DMS153 (cell line): ENCODE data around the gene XPO1.
"Not testable (repeated sequence)": the region's sequence is repeated elsewhere in the genome, so short reads cannot be mapped to it uniquely, and the experiment has no call there.

Experiments
- DNase-seq: peaks from one replicate; lab custom pipeline; 2025; lab: John Stamatoyannopoulos, UW

The XPO1 gene, protein sequence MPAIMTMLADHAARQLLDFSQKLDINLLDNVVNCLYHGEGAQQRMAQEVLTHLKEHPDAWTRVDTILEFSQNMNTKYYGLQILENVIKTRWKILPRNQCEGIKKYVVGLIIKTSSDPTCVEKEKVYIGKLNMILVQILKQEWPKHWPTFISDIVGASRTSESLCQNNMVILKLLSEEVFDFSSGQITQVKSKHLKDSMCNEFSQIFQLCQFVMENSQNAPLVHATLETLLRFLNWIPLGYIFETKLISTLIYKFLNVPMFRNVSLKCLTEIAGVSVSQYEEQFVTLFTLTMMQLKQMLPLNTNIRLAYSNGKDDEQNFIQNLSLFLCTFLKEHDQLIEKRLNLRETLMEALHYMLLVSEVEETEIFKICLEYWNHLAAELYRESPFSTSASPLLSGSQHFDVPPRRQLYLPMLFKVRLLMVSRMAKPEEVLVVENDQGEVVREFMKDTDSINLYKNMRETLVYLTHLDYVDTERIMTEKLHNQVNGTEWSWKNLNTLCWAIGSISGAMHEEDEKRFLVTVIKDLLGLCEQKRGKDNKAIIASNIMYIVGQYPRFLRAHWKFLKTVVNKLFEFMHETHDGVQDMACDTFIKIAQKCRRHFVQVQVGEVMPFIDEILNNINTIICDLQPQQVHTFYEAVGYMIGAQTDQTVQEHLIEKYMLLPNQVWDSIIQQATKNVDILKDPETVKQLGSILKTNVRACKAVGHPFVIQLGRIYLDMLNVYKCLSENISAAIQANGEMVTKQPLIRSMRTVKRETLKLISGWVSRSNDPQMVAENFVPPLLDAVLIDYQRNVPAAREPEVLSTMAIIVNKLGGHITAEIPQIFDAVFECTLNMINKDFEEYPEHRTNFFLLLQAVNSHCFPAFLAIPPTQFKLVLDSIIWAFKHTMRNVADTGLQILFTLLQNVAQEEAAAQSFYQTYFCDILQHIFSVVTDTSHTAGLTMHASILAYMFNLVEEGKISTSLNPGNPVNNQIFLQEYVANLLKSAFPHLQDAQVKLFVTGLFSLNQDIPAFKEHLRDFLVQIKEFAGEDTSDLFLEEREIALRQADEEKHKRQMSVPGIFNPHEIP (N-terminal part only)

GRCh38 chr2:61538200-61538919 is at the start of gene XPO1:
Gene XPO1, minus strand, starts transcription at chr2:61538356. Its CDS starts 4,459 bp downstream, at chr2:61533897.
- peak; percentile 100 for DNase-seq

DNA sequence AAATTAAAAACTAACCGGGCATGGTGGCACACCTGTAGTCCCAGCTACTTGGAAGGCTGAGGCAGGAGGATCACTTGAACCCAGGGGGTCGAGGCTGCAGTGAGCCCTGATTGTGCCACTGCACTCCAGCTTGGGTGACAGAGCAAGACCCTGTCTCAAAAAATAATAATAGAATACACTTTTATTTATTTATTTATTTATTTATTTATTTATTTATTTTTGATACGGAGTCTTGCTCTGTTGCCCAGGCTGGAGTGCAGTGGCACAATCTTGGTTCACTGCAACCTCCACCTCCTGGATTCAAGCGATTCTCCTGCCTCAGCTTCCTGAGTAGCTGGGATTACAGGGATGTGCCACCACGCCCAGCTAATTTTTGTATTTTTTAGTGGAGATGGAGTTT is 48.8 kb upstream of the XPO1 start:
- not testable (repeated sequence) for DNase-seq

DNA sequence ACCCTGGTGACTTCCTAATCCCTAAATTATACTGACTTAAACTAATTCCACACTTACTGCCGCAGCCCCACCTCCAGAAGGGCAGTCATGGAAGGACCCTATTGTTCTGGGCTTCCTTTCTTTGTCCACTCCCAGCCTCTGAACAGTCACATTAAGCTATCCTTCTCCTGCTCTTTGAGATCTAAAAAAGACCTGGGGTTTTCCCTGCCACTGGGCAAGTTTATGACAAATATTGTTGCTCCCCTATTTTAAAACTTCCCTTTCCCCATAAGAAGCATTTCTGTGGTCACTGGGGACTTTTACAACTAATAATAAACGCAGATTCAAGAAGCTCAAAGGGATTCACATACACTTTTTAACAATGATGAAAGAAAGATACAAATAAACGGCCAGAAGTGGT is 47.2 kb upstream of the XPO1 start:
- DNase-seq = no peak

GRCh38 chr2:61584368-61584767 is 46.2 kb upstream of the XPO1 start:
- DNase-seq = not testable (repeated sequence)

DNA sequence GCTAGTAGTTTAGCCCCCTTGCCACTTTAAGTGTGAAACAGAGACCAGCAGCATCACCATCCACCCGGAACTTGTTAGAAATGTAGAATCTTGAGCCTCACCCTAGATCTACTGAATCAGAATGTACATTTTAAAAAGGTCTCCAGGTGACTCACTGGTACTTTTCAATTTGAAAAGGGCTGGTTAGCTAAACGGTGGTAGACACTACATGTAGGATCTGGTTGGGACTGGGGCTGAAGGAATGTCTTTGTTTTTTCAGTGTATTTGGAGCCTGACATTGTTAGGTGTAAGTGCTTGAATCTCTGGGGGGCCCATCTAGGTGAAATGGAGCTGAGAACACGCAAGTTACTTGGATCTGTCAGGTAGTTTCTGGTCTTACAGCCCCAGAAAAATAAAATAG is 44.0 kb upstream of the XPO1 start:
- DNase-seq = no peak

DNA sequence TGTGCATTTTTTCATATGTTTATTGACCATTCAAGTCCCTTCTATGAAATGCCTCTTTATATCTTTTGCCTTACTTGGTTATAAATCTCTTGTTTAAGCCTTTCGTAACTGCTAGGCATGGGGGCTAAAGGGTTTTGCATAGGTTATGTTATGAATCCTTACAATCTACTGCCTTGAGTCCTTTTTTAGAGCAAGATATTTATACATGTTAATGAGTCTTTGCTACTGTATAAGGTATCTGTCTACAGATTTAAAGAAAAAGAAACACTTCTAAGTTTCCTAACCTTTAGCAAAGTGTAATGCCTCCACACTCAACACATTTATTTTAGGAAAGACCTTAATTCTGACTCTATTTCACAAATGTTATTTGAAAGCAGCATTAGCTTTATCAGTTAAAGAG is 43.6 kb upstream of the XPO1 start:
- no peak for DNase-seq

DNA sequence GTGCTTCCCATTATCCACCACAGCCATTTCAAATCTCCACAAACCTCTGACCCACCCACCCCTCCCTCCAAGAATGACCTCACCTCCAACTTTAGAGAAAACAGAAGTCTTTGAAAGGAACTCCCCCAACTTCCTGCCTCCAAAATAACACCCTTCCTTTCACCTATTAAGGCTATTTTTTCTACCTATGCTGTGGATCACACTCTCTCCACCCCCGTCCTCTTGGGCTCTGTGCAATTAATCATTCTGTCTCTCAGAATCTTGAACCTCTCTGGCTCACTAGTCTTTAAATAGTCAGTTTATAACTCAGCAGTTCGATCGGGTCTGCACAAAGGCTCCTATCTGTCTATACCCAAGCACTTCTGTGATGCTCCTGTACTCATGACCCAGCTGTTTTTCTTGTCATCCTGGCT is 37.3 kb upstream of the XPO1 start:
- DNase-seq = no peak

- no peak for DNase-seq
These were observed 28.4 kb upstream of the XPO1 start for GRCh38 chr2:61566566-61566965.

- no peak for DNase-seq
These were observed 24.5 kb upstream of the XPO1 start for GRCh38 chr2:61562615-61563014.

GRCh38 chr2:61558160-61558559 is 20.0 kb upstream of the XPO1 start:
- no peak for DNase-seq

- DNase-seq = no peak
These were observed 19.2 kb upstream of the XPO1 start for GRCh38 chr2:61557381-61557780.

- no peak for DNase-seq
These were observed 16.4 kb upstream of the XPO1 start for GRCh38 chr2:61554604-61555003.

DNA sequence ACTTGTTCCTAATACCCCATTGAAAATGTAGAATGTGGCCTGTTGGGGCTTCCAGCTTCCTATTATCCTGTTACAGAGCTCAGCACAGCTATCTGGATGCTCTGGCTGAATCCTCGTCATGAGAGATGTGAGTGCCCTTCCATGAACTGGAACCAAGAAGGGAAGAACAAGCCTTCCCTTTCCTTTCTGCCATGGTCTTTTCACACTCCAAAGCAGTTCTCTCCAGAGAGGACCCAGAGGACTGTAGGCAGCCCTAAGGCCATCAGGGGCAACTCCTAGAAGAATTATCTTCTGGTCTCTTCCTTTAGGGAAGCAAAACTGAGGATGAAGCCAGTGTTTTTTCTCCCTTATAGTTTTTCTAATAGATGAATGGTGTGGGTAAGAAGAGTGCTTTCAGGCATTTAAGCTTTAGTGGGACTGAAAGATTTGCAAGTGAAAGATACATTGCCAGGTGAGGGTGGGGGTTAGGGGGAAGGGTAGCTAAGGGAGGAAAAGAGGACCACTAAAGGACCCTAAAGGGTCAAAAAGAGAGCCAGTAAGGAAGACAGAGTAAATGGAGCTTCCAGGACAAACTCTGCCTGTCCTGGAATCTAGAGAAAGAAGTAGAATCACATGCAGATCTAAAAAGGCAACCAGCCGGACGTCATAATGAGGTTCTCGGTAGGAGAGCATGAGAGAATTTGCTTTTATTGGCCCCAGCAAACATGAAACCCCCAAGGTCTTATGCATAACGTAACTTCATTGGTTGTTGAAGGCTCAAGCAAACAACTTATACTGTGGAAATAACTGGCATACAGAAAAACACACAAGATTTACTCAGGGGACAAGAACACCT is 12.4 kb upstream of the XPO1 start:
- no peak for DNase-seq

GRCh38 chr2:61549546-61549945 is 11.4 kb upstream of the XPO1 start:
- no peak for DNase-seq

- DNase-seq = no peak
These were observed 4.9 kb upstream of the XPO1 start for GRCh38 chr2:61543062-61543461.

DNA sequence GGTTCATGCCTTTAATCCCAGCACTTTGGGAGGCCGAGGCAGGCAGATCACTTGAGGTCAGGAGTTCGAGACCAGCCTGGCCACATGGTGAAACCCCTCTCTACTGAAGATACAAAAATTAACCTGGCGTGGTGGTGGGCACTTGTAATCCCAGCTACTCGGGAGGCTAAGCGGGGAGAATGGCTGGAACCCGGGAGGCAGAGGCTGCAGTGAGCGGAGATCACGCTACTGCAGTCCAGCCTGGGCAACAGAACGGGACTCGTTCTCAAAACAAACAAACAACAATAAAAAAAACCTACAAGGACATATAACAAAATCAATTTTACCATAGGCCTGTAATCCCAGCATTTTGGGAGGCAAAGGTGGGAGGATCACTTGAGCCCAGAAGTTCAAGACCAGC is 2.0 kb upstream of the XPO1 start:
- not testable (repeated sequence) for DNase-seq

GRCh38 chr2:61538920-61539520 is 864 bp upstream of the XPO1 start:
- DNase-seq = peak; percentile 47

GRCh38 chr2:61537950-61538199 is 281 bp downstream of the XPO1 start:
- no peak for DNase-seq

DNA sequence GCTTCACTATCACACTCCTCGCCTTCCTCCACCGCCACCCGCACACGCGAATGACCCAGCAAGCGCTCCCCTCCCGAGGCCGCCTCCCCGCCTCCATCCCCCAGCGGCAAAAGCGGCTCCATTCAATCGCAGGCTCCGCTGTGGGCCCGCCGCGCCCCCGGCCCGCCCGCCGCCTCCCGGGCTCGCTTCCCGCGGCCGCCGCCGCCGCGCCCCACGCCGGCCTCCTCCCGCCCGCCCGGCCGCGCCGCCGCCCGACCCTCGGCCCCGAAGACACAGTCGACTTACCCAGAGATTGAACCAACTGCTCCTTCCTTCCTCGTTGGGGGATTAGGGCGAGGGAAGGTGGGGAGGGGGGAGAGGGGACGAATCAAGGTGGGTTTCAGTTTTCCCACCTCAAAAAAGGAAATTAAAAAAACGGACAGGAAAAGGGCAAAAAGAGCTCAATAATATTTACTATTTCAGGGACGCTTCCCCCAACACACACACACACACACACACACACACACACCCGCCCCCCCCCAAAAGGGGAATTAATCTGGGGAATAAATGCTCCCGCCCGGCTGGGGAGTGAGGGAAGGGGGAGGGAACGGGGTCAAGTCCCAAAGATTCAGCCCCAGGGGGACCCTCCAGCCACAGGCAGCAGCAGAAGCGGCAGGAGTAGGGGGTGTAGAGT is 743 bp downstream of the XPO1 start:
- DNase-seq = no peak

DNA sequence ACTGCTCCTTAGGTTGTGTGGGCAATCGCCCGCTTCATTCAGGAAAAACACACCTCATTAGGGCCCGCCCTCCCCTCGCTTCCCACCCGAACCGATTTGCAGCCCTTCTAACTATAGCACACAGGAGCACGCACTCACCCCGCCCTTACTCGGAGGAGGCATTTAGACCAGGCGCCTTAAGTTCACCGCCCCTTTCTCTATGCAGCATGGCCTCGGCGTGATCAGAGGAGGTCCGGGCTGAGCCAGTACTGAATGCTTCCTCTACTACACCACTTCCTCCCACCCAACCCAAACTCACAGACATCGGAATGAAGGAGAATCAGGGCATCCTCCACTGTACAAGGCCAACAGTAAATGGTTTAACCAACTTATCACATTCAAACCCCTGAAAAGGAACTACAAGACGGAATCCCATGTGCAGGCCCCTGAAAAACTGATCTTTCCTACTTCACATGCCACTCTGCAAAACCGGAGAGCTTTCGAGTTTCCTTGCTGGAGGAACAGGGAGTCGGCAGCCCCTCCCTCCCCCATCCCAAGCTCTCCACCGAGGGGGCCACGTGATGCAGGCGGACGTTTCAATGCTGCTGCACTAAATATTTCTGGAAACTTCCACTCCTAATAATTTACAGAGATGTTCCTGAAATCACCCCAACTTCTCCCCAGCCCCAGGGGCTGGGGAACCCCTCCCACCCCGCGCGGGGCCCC is 1.4 kb downstream of the XPO1 start:
- peak; percentile 71 for DNase-seq
